Hematopoietic multipotent progenitor cell treated with erythropoietin and hydrocortisone succinate and interleukin-3 and kit ligand, for 17 days (in vitro differentiated cells): ENCODE results near the gene ZMYM1.
"Not testable (repeated sequence)": the region's sequence is repeated elsewhere in the genome, so short reads cannot be mapped to it uniquely, and the experiment has no call there.

Experiments used
- DNase-seq: peaks from one replicate; pipeline ENCODE4 v3.0.0-alpha.2; 2015; ENCODE audit warnings: low spot score

Gene ZMYM1

DNA sequence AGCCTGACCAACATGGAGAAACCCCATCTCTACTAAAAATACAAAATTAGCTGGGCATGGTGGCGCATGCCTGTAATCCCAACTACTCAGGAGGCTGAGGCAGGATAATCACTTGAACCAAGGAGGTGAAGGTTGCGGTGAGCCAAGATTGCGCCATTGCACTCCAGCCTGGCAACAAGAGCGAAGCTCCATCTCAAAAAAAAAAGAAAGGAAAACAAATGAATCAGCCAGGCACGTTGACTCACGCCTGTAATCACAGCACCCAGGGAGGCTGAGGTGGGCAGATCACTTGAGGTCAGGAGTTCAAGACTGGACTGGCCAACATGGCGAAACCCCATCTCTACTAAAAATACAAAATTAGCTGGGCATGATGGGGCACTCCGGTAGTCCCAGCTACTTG is 2.8 kb upstream of the ZMYM1 start:
- not testable (repeated sequence) for DNase-seq

DNA sequence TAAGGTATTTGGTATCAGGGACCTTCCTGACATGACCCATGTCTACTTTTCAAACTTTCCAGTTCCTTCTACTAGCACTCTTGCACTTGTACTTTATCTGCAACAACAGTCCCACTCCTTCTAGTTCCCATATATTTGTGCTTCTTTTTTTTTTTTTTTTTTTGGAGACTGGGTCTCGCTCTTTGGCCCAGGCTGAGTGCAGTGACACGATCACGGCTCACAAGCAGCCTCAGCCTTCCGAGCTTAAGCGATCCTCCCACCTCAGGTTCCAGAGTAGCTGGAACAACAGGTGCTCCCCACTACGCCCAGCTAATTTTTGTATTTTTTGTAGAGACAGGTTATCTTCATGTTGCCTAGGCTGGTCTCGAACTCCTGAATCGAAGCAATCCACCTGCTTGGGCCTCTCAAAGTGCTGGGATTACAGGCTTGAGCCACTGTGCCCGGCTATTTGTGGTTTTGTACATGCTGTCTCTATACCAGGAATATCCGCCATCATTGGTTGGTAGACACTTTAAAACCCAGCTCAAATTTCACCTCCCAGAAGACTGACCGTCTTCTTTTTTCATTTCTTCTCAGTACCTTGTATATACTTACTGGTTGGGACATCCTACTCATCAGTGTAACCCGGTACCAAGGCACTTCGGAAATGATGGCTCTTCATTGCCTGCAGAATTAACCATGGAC is 1.1 kb downstream of the ZMYM1 start:
- no peak for DNase-seq

DNA sequence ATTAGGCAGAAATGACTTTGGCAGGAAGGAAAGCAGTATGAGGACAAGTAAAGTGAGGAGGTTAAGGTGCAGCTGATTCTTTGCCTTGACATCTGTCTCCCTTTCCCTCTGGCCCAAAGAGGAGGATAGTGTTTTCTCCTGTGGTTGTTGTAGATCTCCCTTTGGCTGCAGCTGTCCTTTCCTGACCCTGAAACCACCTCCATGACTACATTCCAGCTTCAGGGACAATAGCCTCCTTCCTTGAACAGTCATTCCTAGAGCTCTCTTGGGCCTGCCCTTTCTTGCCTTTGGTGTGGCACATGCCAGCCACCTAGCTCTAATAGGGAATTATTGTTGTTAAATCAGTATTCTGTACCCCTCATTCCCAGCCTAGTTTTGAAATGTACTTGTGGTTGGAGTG is 6.2 kb downstream of the ZMYM1 start:
- no peak for DNase-seq

DNA sequence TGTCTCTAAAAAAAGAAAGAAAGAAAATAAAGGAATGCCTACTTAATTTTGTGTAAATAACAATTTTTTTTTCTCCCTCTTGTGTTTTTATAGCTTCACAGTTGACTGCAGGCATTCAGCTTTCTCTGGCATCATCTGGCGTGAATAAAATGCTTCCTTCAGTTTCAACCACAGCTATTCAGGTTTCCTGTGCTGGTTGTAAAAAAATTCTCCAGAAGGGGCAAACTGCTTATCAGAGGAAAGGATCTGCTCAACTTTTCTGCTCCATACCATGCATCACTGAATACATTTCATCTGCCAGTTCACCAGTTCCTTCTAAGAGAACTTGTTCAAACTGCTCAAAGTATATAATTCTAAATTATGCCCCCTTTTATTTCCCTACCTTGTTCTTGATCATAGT is 18.0 kb downstream of the ZMYM1 start:
- no peak for DNase-seq

DNA sequence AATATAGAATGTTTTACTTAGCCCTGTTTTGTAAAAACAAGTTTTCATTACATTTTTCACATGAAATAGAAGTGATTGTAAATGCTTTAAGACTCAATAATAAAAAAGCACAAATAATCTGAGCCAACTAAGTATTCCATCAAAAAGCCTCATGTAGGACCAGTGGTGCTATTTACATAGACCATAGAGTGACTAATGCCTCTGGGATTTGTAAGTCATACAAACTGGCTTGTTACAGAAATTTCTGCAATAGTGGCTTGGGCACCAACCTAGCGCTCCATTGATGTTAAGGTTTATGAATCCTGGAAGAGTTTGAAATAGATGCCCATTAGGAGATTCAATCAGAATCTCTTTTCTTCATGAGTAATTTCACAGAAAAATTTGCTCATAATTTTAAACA is 31.9 kb downstream of the ZMYM1 start:
- DNase-seq, result no peak

DNA sequence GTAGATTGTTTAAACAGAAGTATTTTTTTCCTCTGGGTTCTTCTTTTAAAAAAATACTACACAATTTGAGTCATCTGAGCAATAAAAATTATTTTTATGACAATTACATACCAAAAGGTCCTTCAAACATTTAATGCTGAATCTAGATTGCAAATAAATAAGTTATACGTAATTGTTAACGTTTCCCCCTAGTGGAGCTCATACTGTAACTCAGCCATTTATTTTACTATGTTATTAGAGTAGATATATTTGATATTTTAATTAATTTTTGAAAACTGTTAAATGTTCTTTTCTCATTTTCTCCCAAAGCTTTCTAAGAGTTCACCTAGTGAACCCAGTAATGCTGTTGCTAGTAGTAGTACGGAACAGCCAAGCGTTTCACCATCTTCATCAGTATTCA is 33.5 kb downstream of the ZMYM1 start:
- no peak for DNase-seq

DNA sequence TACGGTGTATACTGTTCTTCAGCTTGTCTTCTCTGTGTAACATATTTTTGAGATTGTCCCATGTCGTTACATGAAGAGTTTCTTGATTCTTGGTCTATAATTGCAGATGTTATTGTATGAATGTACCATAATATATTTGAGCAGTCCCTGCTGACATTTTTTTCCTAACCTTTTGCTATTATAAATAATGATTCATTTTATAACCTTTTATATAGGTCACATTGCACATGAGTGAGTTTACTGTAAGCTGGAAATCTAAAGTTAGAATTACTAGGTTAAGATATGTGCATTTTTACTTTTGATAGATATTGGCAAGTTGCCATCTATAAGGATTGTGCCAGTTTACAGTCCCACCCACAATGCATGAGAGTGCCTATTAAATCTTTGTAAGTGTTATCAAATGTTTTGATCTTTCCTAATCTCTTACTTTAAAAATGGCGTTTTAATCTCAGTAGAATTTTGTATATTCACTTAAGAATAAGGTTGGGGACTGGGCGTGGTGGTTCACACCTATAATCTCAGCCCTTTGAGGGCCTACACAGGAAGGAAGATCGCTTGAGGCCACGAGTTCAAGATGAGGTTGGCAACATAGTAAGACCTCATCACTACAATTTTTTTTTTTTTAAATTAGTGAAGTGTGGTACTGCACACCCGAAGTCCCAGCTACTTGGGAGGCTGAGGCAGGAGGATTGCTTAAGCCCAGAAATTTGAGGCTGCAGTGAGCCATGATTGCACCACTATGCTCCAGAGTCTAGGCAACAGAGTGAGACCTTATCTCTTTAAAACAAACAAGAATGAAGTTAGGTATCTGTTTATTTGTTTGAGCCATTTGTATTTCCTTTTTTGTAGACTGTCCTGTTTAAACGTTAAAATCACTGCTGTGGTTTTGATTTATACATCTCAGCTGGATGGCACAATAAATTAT is 36.5 kb downstream of the ZMYM1 start:
- DNase-seq, result no peak

DNA sequence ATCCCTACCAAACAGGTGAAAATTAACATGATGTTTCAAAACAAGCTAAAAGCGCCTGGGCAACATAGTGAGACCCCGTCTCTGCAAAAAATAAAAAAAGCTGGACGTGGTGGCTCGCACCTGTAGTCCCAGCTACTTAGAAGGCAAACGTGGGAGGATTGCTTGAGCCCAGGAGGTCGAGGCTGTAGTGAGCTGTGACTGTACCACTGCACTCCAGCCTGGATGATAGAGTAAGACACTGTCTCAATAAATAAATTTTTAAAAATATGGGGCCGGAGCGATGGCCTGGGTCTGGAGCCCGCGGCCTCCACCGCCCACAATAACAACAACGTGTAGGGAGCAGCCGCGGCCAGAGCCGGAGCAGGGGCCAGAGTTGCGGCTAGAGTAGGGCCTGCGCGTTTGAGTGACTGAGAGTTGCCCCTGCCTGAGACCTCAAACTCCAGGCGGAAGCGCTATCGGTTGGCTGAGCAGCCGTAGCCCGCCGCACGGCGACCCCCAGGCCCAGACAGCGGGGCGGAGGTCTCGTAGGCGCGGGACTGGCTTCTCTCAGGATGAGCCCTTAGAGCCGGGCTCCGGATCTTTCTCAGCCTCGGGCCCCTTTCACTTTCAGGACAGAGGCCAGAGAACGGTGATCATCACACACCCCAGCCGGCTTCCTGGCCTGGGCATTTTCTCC is 41.4 kb downstream of the ZMYM1 start:
- no peak for DNase-seq

DNA sequence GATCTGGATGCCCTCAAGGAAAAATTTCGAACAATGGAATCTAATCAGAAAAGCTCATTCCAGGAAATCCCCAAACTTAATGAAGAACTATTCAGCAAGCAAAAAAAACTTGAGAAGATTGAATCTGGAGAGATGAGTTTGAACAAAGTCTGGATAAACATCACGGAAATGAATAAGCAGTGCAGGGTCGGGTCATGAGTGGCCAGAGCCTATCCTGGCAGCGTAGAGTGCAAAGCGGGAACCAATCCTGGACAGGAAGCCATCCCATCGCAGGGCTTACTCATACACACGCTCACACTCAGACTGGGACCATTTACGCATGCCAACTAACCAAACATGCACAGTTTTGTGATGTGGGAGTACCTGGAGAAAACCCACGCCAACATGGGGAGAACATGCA is 43.1 kb downstream of the ZMYM1 start:
- DNase-seq, result no peak

DNA sequence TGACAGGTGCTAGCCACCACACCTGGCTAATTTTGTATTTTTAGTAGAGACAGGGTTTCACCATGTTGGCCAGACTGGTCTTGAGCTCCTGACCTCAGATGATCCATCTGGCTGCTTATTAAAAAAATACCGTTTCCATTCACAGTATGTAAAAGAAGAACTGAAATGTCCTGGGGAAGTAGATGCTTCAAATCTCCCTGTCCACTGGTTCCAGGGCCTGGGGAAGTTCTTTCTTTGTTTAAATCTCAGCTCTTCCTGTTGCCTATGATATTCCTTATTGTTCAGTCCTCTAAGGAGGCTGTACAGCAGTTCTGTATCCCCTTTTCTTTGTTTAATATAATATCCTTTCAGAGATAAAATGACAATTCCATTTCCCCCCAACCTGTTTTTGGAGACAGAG is 47.4 kb downstream of the ZMYM1 start:
- no peak for DNase-seq

DNA sequence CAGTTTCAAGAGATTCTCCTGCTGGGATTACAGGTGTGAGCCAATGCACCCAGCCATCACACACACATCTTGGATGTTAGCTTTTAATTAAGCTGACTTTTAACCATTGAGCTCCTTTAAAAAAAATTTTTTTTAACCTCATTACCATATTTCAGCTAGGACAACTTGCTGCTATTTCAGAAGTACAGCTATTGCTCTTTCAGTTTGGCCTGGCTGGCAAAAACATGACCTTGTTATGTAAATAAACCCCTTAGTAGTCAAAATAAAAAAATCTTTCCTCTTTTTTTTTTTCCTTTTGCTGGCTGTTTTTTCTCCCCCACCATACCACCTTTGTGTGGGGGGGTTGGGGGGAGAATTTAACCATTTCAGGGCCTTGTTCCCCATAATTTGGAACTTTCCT is 49.9 kb downstream of the ZMYM1 start:
- DNase-seq, result no peak

DNA sequence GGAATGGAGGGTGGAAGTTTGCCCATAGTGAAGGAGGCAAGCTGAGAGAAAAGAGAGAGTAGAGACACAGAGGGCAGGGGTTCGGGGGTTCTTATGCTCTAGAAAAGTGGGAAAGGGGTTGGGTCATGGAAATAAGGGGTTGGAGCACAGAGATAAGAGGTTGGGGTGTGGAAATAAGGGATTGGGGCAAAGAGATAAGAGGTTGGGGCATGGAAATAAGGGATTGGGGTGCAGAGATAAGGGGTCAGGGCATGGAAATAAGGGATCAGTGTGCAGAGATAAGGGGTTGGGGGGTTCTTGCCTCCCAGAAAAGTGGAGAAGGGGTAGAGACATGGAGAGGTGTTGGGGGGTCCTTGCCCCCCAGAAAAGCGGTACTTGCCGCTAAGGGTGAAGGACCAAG is 57.6 kb downstream of the ZMYM1 start:
- no peak for DNase-seq

DNA sequence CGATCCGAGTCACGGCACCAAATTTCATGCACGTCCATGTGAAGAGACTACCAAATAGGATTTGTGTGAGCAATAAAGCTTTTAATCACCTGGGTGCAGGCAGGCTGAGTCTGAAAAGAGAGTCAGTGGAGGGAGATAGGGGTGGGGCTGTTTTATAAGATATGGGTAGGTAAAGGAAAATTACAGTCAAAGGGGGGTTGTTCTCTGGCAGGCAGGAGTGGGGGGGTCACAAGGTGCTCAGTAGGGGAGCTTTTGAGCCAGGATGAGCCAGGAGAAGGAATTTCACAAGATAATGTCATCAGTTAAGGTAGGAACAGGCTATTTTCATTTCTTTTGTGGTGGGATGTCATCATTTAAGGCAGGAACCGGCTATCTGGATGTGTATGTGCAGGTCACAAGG is 58.4 kb downstream of the ZMYM1 start:
- not testable (repeated sequence) for DNase-seq

DNA sequence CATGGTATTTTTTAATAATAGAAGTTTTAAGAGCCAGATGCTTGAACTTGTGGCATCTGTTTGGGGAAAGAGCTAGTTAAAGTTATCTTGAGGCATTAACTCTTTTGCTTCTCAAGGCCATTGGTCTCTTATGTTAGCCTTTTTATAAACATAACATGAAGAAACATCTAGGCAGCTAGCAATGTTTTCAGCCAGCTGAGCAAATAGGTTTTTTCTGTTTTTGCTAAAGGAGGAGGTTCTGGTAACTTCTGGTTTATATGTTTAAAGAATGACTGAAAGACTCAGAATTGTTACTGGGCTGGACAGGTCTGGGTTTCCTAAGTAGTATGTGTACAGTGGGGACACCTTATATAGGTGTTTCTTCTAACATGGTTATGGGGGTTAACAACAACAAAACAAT is 63.1 kb downstream of the ZMYM1 start:
- DNase-seq, result not testable (repeated sequence)

DNA sequence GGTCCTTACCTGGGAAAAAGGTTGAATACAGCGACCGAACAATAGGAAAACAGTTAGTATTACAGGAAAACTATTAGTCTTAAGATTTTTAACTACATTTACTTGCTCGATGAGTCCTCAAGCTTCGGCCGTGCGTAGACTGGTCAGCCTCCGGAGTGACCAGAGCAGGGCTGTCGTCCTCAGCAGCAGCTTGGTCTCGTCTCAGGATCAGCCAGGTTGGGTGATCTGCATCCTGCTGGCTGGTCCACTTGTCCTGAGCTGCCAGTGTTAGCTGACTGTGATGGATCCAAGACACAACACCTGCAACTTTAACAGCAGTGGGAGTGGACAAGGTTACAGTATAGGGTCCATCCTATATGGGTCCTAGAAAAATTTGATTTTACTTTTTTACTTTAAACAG is 63.5 kb downstream of the ZMYM1 start:
- not testable (repeated sequence) for DNase-seq

DNA sequence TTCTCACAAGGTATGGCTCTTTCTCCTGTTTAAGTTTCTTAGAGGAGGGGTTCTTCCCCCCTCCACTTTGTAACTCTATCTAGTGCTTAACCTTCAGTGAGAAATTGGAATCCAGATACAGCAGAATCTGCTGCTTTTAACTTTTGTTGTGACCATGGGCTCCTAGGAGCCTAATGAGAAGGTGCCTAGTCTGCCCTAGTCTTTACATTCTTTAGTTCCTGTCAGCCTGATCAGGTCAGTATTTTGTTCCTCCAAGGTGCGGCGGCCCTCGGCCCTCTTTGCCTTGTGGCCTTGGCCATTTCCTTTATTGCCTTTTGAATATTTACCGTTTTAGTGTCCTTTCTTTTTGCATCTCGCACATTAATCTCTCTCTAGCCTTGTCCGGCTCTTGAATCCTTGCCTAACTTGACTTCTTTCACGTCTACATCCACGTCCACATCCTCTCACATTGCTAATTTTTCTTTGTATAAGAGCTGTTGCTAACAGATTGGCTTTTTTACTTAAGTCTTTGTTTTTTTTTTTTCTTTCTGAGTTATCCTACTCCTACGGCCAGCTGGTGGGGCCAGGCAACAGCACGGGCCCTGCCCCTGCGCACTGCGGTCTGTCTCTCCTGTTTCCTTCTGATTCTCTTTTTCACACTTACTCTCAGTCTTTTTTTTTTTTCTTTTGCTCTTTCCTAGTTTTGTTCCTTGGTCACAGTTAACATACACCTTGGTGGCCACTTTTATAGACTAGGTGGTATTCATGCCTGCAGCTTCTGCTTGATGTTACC is 64.7 kb downstream of the ZMYM1 start:
- DNase-seq, result no peak

DNA sequence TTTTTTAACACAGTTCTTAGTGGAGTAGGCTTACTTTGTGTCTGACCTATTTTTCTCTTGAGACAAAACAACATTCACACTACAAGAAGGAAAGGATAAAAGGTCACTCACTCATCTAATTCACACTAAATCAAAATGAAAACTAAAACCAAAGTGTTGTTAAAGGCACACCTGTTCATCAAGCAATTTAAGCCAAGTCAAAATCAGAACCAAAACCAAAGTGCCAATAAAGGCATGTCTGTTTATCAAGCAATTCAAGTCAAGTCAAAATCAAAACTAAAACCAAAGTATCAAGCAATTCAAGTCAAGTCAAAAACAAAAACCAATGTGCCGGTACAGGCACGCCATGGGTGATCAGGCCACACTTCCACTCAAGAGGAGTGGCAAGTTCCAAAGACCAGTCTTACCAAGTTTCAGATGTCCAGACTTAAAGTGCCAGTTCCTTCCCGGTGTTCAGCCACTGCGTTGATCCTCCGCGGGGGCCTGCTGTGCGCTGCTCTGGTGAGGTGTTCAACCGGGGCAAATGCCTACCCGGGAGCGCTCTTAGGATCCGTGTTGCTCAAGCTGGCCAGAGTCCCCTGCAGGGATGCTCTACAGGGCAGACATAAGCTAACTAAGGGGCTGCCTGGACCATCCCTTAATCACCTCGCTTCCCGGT is 66.8 kb downstream of the ZMYM1 start:
- not testable (repeated sequence) for DNase-seq

DNA sequence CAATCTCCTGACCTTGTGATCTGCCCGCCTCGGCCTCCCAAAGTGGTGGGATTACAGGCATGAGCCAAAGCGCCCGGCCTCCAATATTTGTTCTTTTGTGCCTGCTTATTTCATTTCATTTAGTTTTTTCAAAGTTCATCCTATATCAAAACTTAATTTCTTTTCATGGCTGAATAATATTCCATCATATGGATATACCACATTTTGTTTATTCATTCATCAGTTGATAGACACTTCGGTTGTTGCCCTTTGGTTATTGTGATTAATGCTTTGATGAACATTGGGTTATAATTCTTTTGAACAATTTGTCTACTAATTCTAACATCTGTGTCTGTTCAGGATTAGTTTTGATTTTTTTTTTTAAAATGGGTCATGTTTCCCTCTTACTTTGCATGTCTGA is 72.0 kb downstream of the ZMYM1 start:
- DNase-seq, result no peak

DNA sequence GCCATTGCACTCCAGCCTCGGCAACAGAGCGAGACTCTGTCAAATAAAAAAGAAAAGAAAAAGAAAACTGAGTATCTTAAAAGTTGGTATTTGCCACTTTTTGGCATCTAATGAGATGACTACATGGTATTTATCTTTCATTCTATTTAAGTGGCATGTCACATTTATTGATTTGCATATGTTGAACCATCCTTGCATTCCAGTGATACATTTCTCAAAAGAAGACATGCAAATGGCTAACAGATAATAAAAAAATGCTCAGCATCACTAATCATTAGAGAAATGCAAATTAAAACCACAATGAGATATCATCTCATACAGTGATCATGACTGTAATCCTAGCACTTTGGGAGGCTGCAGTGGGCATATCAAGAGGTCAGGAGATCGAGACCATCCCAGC is 85.7 kb downstream of the ZMYM1 start:
- no peak for DNase-seq
